GM13977 (cell line): ENCODE results near the gene PLEKHG5.

Experiments used
- DNase-seq: peaks from one replicate; pipeline ENCODE4 v3.0.0; 2012; ENCODE audit warnings: low spot score
- in situ Hi-C: fragments of 300-500 bp; cut with MboI; formaldehyde crosslinking; loops from one replicate; pipeline ENCODE4 v1.12.0; 2022; ENCODE audit warnings: low sequenced_read_pairs, low pct_unique_long_range_greater_than_20kb, mixed read lengths, inconsistent platforms; ENCODE audit not compliant: unreplicated experiment
- TF ChIP-seq, protein P1 (sequence below): IDR thresholded peaks from 2 replicates; pipeline ENCODE4 v1.5.1; 2012; ENCODE audit warnings: mild to moderate bottlenecking, control low read depth; ENCODE audit not compliant: insufficient read depth; ENCODE audit errors: extremely low read depth, missing control alignments

PLEKHG5 gene, protein sequence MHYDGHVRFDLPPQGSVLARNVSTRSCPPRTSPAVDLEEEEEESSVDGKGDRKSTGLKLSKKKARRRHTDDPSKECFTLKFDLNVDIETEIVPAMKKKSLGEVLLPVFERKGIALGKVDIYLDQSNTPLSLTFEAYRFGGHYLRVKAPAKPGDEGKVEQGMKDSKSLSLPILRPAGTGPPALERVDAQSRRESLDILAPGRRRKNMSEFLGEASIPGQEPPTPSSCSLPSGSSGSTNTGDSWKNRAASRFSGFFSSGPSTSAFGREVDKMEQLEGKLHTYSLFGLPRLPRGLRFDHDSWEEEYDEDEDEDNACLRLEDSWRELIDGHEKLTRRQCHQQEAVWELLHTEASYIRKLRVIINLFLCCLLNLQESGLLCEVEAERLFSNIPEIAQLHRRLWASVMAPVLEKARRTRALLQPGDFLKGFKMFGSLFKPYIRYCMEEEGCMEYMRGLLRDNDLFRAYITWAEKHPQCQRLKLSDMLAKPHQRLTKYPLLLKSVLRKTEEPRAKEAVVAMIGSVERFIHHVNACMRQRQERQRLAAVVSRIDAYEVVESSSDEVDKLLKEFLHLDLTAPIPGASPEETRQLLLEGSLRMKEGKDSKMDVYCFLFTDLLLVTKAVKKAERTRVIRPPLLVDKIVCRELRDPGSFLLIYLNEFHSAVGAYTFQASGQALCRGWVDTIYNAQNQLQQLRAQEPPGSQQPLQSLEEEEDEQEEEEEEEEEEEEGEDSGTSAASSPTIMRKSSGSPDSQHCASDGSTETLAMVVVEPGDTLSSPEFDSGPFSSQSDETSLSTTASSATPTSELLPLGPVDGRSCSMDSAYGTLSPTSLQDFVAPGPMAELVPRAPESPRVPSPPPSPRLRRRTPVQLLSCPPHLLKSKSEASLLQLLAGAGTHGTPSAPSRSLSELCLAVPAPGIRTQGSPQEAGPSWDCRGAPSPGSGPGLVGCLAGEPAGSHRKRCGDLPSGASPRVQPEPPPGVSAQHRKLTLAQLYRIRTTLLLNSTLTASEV

DNA sequence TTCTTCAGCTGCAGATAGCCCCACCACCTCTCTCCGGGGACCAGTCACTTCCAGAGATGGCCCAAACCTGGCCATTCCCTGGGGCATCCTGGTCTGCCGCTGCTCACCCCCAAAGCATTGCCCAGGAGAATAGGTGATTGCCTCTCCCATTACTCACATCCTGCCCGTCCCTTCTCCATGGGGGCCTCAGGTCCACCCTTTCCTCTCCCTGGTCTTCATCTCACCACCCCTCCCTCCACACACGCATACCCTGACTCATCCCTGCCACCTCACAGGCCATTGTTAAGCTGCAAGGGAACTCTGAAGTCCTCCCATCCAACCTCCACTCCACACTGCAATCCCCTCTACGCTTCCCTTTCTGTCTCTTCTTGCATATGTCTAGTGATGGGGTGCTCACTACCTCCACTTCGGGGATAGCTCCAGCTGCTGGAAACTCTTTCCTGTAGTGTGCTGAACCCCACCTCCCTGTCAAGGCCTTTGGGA is at the start of gene PLEKHG5:
TSS of gene PLEKHG5 (minus strand) at position 188 of the 483 bp plus-strand sequence. CDS start 14,096 bp downstream, outside the sequence.
- in situ Hi-C loops, result loop anchor here (25.0 kb wide), 1 partner anchor 721 kb away; no protein-coding TSS in a partner anchor
- TF ChIP-seq, protein P1, sequence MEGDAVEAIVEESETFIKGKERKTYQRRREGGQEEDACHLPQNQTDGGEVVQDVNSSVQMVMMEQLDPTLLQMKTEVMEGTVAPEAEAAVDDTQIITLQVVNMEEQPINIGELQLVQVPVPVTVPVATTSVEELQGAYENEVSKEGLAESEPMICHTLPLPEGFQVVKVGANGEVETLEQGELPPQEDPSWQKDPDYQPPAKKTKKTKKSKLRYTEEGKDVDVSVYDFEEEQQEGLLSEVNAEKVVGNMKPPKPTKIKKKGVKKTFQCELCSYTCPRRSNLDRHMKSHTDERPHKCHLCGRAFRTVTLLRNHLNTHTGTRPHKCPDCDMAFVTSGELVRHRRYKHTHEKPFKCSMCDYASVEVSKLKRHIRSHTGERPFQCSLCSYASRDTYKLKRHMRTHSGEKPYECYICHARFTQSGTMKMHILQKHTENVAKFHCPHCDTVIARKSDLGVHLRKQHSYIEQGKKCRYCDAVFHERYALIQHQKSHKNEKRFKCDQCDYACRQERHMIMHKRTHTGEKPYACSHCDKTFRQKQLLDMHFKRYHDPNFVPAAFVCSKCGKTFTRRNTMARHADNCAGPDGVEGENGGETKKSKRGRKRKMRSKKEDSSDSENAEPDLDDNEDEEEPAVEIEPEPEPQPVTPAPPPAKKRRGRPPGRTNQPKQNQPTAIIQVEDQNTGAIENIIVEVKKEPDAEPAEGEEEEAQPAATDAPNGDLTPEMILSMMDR, result no peak
- DNase-seq, result no peak

DNA sequence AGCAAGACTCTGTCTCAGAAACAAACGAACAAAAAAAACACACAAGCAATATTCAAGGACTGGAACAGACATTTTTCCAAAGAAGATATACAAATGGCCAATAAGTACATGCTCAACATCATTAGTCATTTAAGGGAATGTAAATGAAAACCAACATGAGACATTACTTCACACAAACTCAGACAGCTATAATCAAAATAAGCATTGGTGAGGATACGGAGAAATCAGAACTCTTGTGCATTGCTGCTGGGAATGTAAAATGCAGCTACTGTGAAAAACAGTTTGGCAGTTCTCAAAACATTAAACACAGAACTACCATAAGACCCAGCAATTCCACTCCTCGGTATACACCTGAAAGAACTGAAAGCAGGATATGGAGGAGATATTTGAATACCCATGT is 47.5 kb upstream of the PLEKHG5 start:
- in situ Hi-C loops, result no loop called here
- no peak for DNase-seq
- TF ChIP-seq, protein P1, result no peak

DNA sequence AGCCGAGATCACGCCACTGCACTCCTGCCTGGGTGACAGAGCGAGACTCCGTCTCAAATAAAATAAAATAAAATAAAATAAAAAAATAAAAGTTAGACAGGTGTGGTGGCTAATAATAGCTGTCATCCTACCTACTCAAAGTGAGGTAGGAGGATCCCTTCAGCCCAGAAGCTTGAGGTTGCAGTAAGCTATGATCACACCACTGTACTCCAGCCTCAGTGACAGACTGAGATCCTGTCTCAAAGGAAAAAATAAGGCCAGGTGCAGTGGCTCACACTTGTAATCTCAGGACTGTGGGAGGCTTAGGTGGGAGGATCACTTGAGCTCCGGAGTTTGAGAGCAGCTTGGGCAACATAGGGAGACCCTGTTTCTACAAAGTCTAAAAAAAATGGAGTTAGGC is 44.8 kb upstream of the PLEKHG5 start:
- TF ChIP-seq, protein P1, result no peak
- in situ Hi-C loops, result no loop called here
- DNase-seq, result no peak

DNA sequence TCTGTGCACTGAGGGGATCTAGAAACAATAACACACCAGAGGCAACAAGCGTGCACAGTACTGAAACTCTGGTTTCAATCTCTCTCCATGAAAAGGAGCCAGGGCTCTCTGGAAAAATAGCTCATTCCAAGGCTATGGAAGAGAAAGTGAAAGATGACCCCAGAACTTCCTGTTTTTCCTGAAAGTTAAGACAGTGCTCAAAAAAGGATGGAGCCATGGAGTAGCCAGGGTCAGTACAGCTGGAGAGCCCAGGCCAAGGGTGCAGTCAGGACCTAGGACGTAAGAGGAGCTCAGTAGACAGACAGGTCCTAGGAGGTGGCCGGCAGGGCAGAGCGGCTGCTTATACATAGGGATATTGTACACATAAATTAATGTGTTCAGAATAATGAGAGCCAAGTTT is 43.7 kb upstream of the PLEKHG5 start:
- TF ChIP-seq, protein P1, result no peak
- in situ Hi-C loops, result no loop called here
- DNase-seq, result no peak

DNA sequence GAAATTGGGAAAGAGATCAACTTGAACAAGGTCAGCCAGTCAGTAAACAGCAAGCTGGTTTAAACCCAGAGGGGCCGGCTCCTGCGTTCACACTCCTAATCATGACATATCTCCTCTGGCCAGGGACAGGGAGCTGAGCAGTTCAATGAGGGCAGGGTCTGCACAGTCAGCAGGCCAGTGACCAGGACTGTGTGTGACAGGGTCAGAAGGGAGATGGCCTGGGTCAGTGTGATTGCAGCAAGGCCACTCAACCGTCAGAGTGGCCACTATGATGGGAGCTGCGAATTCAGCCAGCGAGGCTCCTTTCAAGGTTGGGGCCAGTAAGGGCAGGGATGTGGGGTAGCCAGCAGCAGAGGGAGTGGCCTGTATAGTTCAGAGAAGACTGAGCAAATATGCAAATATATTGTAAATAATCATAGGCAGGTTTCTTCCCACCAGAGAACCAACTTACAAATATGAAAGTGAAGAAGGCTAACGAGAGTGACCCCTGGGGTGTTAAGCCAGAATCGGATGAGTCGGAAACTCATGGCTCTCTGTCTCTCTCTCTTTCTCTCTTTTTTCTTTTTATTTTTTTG is 42.9 kb upstream of the PLEKHG5 start:
- in situ Hi-C loops, result no loop called here
- TF ChIP-seq, protein P1, result no peak
- no peak for DNase-seq

DNA sequence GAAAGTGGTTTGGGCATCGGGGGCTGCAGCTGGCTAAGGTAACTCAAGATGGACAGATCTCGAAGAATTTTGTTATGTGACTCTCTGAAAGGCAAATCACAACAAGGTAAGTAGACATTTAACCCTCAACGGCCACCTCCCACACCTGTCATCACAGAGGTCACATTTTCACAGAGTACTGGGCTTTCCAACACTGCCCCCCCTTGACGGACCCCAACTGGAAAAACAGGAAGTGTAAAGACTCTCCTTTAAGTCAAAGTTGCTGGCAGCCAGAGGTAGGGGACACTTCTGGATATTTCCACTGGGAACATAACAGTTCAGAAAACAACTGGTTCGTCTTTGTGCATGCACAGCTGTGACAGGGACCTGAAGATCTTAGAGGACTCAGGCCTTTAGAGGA is 40.5 kb upstream of the PLEKHG5 start:
- in situ Hi-C loops, result no loop called here
- DNase-seq, result no peak

More for the DNA sequence above, 40.5 kb upstream of the PLEKHG5 start:
- TF ChIP-seq, protein P1, result no peak
